GM10266 (cell line): ENCODE results near the gene ARL2BP.
A peak's percentile ranks its signal among the peaks of the same experiment; 100 is the strongest.

ENCODE experiments used
- DNase-seq: peaks from one replicate; pipeline ENCODE4 v3.0.0; 2012; ENCODE audit errors: extremely low spot score
- TF ChIP-seq, protein P1 (sequence below): IDR thresholded peaks from 2 replicates; pipeline ENCODE4 v1.5.1; 2012; ENCODE audit warnings: mild to moderate bottlenecking, low read depth; ENCODE audit not compliant: control insufficient read depth, insufficient read depth; ENCODE audit errors: missing control alignments

Gene ARL2BP

DNA sequence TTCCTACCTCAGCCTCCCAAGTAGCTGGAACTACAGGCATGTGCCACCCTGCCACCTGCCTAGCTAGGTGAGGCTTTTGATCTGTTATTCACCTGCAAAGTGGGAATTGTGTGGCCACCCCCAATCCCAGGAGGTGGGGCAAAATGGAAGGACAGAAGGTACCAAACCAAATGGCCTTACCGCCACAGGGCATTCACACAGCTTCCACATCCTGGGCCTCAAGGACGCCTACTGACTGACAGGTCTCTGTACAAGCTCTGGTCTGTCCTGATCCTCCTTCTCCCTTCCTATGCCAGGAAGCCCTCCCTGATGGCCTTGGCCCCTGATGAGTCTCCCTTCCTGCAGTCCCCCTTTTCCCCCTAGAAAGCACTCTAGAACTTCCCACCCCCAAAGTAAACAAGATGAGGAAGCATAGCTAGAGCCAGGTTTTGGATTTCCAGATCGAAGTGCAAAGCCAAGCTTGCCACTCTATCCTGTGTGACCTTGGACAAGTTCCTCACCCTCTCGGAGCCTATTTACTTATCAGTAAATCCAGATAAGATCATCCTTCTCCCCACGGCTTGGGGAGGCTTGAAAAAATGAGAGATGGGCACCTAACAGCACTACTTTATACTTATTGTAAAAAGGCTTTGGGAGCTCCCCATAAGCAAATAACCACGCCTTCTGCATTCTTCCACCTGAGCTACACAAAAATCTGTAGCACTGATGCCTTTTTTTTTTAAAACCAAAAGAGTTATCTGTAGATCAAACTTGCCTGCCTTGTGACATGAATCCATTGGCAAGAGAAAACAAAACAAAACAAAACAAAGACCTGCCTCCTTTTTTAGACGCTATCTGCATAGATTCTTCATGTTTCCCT is 35.0 kb downstream of the ARL2BP start:
- TF ChIP-seq, protein P1, sequence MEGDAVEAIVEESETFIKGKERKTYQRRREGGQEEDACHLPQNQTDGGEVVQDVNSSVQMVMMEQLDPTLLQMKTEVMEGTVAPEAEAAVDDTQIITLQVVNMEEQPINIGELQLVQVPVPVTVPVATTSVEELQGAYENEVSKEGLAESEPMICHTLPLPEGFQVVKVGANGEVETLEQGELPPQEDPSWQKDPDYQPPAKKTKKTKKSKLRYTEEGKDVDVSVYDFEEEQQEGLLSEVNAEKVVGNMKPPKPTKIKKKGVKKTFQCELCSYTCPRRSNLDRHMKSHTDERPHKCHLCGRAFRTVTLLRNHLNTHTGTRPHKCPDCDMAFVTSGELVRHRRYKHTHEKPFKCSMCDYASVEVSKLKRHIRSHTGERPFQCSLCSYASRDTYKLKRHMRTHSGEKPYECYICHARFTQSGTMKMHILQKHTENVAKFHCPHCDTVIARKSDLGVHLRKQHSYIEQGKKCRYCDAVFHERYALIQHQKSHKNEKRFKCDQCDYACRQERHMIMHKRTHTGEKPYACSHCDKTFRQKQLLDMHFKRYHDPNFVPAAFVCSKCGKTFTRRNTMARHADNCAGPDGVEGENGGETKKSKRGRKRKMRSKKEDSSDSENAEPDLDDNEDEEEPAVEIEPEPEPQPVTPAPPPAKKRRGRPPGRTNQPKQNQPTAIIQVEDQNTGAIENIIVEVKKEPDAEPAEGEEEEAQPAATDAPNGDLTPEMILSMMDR, result no peak
- no peak for DNase-seq

DNA sequence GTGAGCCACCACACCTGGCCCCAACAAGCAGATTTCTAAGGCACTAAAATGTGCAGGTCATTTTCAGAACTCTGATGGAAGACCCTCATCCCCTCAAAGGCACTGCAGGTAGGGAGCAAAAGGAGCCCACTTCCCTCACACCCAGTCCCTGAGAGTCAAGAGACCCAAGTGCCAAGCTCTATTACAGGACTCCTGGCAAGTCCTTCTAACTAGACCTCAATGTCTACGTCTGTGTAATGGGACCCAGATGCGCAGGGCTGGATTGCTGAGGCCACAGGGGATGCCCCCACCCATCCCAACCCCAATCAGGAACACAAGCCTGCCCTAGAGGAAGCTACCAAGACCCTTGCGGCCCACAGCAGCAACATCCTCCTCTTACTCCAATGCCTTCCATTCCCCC is 36.7 kb downstream of the ARL2BP start:
- DNase-seq, result no peak
- TF ChIP-seq, protein P1, result no peak

DNA sequence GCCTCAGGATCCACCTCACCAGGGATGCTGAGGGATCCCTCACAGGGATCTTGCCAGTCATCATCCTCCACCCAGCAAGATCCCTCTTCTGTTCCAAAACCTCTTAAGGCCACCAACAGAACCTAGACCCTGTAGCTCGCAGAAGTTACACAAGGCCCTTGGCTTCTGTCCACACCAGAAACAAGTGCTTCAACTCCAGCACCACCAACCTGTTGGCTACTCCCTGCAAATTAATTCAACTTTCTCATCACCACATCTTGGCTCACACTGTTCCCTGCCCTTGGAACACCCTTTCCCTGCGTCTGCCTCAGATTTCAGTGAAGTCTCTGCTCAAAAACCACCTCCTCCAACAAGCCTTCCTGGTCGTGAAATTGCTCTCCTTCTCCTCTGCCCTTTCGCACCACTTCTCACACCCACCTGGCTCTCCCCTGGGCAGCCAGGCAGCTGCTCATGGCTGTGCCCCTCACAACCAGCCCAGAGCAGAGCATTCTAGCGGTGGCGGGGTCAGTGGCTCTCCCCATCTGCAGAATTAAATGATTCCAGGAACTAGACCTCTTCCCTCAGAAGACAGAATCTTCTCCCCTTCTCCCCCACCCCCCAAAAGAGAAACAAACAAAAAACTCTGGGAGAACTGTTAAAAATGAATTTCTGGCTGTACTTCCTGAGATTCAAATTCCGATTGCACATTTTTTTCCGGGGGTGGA is 37.6 kb downstream of the ARL2BP start:
- no peak for DNase-seq
- TF ChIP-seq, protein P1, result no peak

DNA sequence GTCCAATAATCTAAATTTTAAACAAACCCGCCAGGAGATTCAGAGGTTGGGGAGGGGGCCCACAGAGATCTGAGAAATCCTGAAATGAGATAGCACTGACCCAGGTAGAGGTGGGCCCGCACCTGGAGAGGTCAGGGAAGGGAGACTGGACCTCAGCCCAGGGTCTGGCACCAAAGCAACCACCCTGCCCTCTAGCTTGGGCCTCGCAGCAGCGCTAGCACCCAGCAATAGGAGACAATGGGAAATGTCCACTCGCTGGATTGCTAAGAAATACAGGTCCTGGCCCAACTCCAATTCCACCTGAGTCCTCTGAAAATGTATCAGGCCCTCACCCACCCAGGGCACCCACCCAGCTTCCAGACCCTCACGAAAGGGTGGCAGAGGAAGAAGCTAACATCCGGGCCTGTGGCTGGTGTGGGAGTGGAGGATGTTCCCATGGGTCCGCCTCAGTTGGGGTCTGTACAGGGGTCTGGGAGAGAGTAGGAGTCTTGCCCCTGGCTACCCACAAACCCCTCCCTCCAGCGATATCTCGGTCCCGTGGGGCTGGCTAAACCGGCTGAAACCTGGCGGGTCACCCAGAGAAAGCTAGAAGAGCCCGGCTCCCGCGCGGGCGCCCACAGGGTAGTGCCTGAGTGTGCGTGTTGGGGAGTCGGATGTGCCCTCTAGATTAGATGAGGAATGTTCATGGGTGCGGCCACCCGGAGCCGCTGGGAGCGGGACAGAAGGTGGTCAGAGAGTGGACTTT is 38.3 kb downstream of the ARL2BP start:
- TF ChIP-seq, protein P1, result no peak
- no peak for DNase-seq

DNA sequence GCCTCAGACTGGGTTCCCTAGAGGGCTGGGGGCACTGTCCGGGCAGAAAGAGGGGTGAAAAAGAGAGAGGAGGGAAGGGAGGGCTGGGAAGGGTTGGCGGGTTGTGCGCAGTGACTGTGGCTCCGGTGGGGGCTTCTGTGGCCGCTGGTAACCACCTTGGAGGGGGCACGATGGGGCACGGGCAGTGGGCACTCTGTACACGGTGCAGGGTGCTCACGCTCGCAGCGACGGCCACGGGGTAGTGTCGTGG is 38.8 kb downstream of the ARL2BP start:
- TF ChIP-seq, protein P1, result no peak
- no peak for DNase-seq

DNA sequence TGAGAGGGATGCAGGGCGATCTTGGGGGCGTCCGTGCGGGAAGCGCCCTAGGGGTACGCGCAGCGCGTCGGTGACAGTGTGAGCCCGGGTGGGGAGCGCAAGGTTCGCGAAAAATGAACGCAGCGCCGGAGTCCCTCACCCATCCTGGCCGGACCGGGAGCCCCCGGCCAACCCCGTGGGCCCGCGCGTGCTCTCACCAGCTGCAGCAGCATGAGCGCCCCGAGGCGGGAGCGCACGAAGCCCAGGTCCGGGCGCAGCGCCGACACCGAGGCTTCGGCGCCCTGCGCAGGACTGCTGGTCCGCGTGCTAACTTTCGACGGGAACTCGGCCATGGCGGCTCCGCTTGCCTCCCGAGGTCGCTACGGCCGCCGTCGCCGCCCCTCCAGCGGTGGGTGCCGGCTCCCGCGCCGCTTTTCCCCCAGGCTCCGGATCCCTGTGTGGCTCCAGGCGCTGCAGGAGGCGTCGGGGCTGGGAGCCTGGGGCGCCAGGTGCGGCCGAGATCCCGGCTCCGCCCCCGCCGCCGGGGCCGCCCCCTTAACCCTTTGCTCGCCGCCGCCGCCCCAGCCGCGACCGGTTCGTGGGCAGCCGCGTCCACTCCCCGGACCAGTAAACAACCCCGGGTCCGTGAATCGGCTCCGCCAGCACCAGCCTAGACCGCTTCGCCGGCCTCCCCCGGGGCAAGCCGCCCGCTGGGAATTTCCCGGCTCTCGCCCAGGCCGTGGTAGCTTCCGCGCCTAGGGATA is 39.3 kb downstream of the ARL2BP start, which contains the start of gene PLLP:
TSS of gene PLLP (minus strand) at position 464 of the 743 bp plus-strand sequence. CDS start at position 332, 132 bp downstream.
- DNase-seq, result peak; percentile 75
- TF ChIP-seq, protein P1, result no peak
